ENCODE results near the gene EFNA3.

DNA sequence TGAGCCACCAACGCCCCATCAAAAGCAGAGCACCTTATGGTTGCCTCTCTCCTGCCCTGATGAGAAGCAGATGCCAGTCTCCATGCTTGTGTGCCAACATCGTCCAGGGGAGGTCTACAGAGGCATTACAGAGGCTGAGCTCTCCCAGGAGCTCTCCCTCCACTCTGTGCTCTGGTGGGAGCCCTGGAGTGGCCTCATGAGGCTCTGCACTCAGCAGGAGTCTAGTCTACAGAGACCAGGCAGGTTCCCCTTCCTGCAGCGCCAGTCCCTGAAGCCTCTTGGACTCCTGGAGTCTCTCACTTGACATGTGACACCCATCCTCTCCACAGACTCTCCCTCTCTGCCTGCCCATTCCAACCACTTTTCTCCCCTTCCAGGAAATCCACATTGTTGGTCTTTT, 41.6 kb upstream of the EFNA3 start:
- TF ChIP-seq SRF (CRISPR knock-in tag; IDR thresholded peaks at IDR 0.05) (no peak), CREM (IDR thresholded peaks at IDR 0.05; ENCODE audit: low read depth) (no peak), U2AF2 (optimal IDR thresholded peaks at IDR 0.05; ENCODE audit: low read depth, low read length) (no peak), TAL1 (IDR thresholded peaks at IDR 0.05) (no peak), TAF1 (IDR thresholded peaks at IDR 0.05; ENCODE audit: control insufficient read depth, extremely low read depth, insufficient read depth, low read length, severe bottlenecking) (no peak), DACH1 (IDR thresholded peaks at IDR 0.05; ENCODE audit: partially characterized antibody) (no peak), PCBP2 (IDR thresholded peaks at IDR 0.05; ENCODE audit: low read depth, low read length, poor library complexity, severe bottlenecking) (no peak), CHD4 (IDR thresholded peaks at IDR 0.05; ENCODE audit: insufficient read depth, insufficient replicate concordance, low read depth, low read length, poor library complexity, severe bottlenecking) (no peak), FOS (IDR thresholded peaks at IDR 0.05; ENCODE audit: extremely low read depth, insufficient read length) (no peak), HMG20A (CRISPR knock-in tag; conservative IDR thresholded peaks at IDR 0.05) (no peak), NR3C1 (CRISPR knock-in tag; IDR thresholded peaks at IDR 0.05) (no peak)
- TF ChIP-seq, protein P1, sequence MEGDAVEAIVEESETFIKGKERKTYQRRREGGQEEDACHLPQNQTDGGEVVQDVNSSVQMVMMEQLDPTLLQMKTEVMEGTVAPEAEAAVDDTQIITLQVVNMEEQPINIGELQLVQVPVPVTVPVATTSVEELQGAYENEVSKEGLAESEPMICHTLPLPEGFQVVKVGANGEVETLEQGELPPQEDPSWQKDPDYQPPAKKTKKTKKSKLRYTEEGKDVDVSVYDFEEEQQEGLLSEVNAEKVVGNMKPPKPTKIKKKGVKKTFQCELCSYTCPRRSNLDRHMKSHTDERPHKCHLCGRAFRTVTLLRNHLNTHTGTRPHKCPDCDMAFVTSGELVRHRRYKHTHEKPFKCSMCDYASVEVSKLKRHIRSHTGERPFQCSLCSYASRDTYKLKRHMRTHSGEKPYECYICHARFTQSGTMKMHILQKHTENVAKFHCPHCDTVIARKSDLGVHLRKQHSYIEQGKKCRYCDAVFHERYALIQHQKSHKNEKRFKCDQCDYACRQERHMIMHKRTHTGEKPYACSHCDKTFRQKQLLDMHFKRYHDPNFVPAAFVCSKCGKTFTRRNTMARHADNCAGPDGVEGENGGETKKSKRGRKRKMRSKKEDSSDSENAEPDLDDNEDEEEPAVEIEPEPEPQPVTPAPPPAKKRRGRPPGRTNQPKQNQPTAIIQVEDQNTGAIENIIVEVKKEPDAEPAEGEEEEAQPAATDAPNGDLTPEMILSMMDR (IDR thresholded peaks at IDR 0.05 in 2 of 3, conservative IDR thresholded peaks at IDR 0.05 in 1 of 3; ENCODE audit: insufficient read depth in 2 of 3, low read depth in 1 of 3, low read length in 3 of 3) = no peak
